WTC11 (cell line): ENCODE measurements around the gene TFG.

ENCODE experiments used
- CBFB ChIP-seq: sonication (generic); formaldehyde crosslinking; IDR thresholded peaks from 2 replicates; pipeline ENCODE4 v1.8.1; 2022; ENCODE audit warnings: mild to moderate bottlenecking, low read depth, missing genetic modification reagents
- E2F4 ChIP-seq: sonication (generic); formaldehyde crosslinking; IDR thresholded peaks from 2 replicates; pipeline ENCODE4 v1.8.1; 2022; ENCODE audit warnings: low read depth, mild to moderate bottlenecking, moderate library complexity, missing genetic modification reagents, borderline replicate concordance
- GABPB1 ChIP-seq: sonication (generic); formaldehyde crosslinking; IDR thresholded peaks from 2 replicates; pipeline ENCODE4 v1.8.1; 2023; ENCODE audit warnings: mild to moderate bottlenecking, missing genetic modification reagents
- IRF1 ChIP-seq: sonication (generic); formaldehyde crosslinking; IDR thresholded peaks from 2 replicates; pipeline ENCODE4 v1.8.0; 2023; ENCODE audit warnings: missing genetic modification reagents
- MLX ChIP-seq: sonication (generic); formaldehyde crosslinking; IDR thresholded peaks from 2 replicates; pipeline ENCODE4 v1.8.1; 2023; ENCODE audit warnings: mild to moderate bottlenecking, missing genetic modification reagents, moderate library complexity
- NR1H2 ChIP-seq: sonication (generic); formaldehyde crosslinking; IDR thresholded peaks from 2 replicates; pipeline ENCODE4 v1.9.0; 2021; ENCODE audit warnings: mild to moderate bottlenecking, moderate library complexity, missing genetic modification reagents
- OVOL2 ChIP-seq: fragments of 250-450 bp; sonication (Bioruptor Pico); IDR thresholded peaks from 2 replicates; pipeline ENCODE4 v1.9.0; 2021; ENCODE audit warnings: mild to moderate bottlenecking, borderline replicate concordance
- TCF7 ChIP-seq: sonication (generic); formaldehyde crosslinking; IDR thresholded peaks from 2 replicates; pipeline ENCODE4 v1.8.0; 2022; ENCODE audit warnings: mild to moderate bottlenecking, low read depth, missing genetic modification reagents, moderate library complexity
- TEAD1 ChIP-seq: sonication (generic); formaldehyde crosslinking; IDR thresholded peaks from 2 replicates; pipeline ENCODE4 v1.8.0; 2022; ENCODE audit warnings: mild to moderate bottlenecking, missing genetic modification reagents
- USF2 ChIP-seq: sonication (generic); formaldehyde crosslinking; IDR thresholded peaks from 2 replicates; pipeline ENCODE4 v1.8.1; 2023; ENCODE audit warnings: mild to moderate bottlenecking, missing genetic modification reagents, moderate library complexity
- ZNF512 ChIP-seq: sonication (generic); formaldehyde crosslinking; IDR thresholded peaks from 2 replicates; pipeline ENCODE4 v1.8.1; 2022; ENCODE audit warnings: missing genetic modification reagents, borderline replicate concordance
- TF ChIP-seq, protein P1 (sequence below): fragments of 200-600 bp; IDR thresholded peaks from 2 replicates; pipeline ENCODE4 v1.8.0; 2022; ENCODE audit warnings: antibody characterized with exemption
- TF ChIP-seq, protein P2 (sequence below): sonication (generic); formaldehyde crosslinking; IDR thresholded peaks from 2 replicates; pipeline ENCODE4 v1.8.0; 2022; ENCODE audit warnings: mild to moderate bottlenecking, missing genetic modification reagents
- TF ChIP-seq, protein P3 (sequence below): sonication (generic); formaldehyde crosslinking; IDR thresholded peaks from 2 replicates; pipeline ENCODE4 v1.8.1; 2023; ENCODE audit warnings: mild to moderate bottlenecking, moderate library complexity, missing genetic modification reagents

GRCh38 chr3:100756441-100756840 is 47.1 kb downstream of the TFG start:
- TF ChIP-seq IRF1 (CRISPR knock-in tag) (no peak), USF2 (CRISPR knock-in tag) (no peak), GABPB1 (CRISPR knock-in tag) (no peak), MLX (CRISPR knock-in tag) (no peak), TCF7 (no peak), NR1H2 (CRISPR knock-in tag) (no peak), E2F4 (CRISPR knock-in tag) (no peak), TEAD1 (CRISPR knock-in tag) (no peak), ZNF512 (CRISPR knock-in tag) (no peak), CBFB (CRISPR knock-in tag) (no peak), OVOL2 (no peak)
- TF ChIP-seq, protein P1, sequence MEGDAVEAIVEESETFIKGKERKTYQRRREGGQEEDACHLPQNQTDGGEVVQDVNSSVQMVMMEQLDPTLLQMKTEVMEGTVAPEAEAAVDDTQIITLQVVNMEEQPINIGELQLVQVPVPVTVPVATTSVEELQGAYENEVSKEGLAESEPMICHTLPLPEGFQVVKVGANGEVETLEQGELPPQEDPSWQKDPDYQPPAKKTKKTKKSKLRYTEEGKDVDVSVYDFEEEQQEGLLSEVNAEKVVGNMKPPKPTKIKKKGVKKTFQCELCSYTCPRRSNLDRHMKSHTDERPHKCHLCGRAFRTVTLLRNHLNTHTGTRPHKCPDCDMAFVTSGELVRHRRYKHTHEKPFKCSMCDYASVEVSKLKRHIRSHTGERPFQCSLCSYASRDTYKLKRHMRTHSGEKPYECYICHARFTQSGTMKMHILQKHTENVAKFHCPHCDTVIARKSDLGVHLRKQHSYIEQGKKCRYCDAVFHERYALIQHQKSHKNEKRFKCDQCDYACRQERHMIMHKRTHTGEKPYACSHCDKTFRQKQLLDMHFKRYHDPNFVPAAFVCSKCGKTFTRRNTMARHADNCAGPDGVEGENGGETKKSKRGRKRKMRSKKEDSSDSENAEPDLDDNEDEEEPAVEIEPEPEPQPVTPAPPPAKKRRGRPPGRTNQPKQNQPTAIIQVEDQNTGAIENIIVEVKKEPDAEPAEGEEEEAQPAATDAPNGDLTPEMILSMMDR, result no peak
- TF ChIP-seq, protein P2, sequence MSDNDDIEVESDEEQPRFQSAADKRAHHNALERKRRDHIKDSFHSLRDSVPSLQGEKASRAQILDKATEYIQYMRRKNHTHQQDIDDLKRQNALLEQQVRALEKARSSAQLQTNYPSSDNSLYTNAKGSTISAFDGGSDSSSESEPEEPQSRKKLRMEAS, result no peak
- TF ChIP-seq, protein P3, sequence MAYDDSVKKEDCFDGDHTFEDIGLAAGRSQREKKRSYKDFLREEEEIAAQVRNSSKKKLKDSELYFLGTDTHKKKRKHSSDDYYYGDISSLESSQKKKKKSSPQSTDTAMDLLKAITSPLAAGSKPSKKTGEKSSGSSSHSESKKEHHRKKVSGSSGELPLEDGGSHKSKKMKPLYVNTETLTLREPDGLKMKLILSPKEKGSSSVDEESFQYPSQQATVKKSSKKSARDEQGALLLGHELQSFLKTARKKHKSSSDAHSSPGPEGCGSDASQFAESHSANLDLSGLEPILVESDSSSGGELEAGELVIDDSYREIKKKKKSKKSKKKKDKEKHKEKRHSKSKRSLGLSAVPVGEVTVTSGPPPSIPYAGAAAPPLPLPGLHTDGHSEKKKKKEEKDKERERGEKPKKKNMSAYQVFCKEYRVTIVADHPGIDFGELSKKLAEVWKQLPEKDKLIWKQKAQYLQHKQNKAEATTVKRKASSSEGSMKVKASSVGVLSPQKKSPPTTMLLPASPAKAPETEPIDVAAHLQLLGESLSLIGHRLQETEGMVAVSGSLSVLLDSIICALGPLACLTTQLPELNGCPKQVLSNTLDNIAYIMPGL (CRISPR knock-in tag), result no peak
